Measurements from ENCODE around the gene CCDC78.

The CCDC78 gene

GRCh38 chr16:676913-677312 is 49.3 kb downstream of the CCDC78 start:
- no peak for DNase-seq

DNA sequence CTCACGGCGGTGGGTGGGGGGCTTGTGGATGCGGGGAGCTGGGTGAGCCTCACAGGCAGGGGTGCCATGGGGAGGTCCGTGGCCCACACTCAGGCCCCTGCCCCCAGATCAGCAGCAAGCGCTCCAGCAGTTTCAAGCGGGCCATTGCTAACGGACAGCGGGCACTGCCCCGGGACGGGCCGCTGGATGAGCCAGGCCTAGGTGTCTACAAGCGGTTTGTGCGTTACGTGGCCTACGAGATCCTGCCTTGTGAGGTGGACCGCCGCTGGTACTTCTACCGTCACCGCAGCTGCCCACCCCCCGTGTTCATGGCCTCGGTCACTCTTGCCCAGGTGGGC is 49.7 kb downstream of the CCDC78 start:
- DNase-seq = no peak

- DNase-seq = no peak
Measured at GRCh38 chr16:675884-676564, 50.2 kb downstream of the CCDC78 start.

DNA sequence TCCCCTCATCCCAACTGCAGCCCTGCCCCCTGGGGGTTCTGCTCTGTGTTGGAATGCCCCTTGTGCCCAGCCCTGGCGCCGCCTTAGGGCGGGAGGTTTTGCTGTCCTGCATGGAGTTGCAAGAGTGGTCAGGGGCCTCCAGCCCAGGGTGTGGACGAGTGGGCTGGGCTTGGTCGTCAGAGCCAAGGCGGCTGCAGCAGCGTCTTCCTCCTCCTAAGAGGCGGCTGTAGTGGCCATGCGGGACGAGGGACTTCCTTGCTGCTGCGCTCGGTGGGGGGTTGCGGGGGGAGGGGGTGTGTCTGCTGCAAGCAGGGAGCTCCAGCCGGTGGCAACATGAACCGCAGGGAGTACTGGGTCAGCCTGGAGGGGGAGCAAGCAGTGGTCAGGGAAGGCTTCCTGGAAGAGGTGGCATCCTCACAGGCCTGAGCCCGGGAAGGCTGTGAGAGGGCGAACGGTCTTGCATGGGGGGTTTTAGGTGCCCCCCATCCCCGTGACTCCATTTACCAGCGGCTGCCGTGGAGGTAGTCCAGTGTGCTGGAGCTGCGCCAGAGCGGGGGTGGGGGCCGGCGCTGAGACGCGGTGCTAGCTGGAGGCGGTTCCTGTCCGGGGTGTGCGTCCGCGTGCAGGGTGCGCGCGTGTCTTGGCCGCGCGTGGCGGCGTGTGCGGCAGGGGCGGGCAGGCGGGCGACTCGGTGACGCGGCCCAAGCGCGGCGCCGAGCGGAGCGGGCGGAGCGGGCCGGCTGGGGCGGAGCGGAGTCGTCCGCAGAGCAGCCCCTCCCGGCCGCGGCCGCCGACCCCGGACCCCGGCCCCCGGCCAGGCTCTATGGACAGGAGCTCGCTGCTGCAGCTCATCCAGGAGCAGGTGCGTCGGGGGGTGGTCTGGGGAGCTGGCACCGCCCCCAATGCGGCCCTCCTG is 51.0 kb downstream of the CCDC78 start, which contains the start of gene RHBDL1:
Gene RHBDL1, plus strand, starts transcription at position 704 of the 916 bp plus-strand sequence. Its CDS starts 120 bp downstream, at position 824.
- no peak for DNase-seq

DNA sequence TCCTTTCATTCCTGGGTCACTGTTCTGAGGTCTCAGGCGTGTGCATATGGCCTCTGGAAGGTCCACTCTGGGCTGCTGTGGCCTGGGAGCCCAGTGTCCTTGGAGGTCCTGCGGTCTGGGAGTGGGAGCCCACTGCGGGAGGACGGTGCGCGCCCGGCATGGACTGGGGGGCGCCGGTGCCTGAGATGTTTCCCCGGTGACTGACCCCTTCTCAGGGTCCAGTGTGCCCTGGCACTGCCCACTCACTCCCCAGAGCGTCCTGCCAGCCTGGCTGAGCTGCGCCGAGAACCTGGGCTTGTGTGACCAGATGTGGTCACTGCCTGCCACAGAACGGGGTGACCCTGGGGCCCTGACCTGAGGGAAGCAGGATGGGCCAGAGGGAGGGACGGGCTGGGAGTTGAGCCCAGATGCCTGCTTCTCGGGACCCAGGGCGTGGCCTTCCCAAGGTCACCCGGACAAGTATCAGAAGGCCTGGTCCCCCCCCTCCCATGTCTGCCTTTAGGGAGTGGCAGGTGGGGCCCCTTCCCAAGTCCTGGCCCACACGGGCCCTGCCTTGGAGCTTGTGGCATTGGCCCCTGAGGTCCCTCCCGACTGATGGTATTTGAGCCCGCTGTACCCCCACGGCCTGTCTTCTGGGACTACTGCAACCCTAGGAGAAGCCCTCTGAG is 51.9 kb downstream of the CCDC78 start:
- DNase-seq = no peak

DNA sequence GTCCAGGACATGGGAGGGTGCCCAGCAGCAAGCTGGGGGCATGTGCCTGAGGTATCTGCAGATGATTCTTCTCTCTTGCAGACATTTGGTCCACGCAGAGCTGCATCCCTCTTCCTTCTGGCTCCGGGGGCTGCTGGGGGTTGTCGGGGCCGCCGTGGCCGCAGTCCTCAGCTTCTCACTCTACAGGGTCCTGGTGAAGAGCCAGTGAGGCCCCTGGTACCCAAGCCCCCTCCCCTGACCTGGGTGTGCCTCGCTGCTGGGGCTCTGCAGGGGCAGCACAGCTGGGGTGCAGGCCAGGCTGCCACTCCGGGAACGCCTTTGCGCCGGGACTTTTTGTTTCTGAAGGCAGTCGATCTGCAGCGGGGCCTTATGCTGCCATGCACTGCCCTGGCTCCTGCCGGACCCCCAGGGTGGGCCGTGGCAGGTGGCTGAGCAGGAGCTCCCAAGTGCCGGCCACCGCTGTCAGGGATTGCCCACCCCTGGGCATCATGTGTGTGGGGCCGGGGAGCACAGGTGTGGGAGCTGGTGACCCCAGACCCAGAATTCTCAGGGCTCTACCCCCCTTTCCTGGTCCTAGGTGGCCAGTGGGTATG is 52.7 kb downstream of the CCDC78 start:
- DNase-seq = no peak

GRCh38 chr16:672851-673250 is 53.4 kb downstream of the CCDC78 start:
- no peak for DNase-seq

Data from NCI-H1930 (cell line).